H1 (cell line): ENCODE measurements around the gene NDNF. TPM values are rescaled to one million over a fixed set of nuclear protein-coding genes. Genes with fewer than 3 reads are reported as not detected.

Source experiments
- BRCA1 ChIP-seq: IDR thresholded peaks from 2 replicates; pipeline ENCODE4 v1.6.1; 2012; ENCODE audit warnings: low read depth, low read length, improper control_type of control experiment
- CBX5 ChIP-seq: fragments of 300-800, 300-1000 bp; sonication (generic); IDR thresholded peaks from 2 replicates; pipeline ENCODE4 v1.7.1; 2016; ENCODE audit warnings: antibody characterized with exemption, low read length, low read depth
- CHD1 ChIP-seq: IDR thresholded peaks from 2 replicates; pipeline ENCODE4 v1.6.1; 2012; ENCODE audit warnings: low read depth, low read length, improper control_type of control experiment
- CREB1 ChIP-seq: IDR thresholded peaks from 2 replicates; pipeline ENCODE4 v1.6.1; 2012; ENCODE audit warnings: inconsistent platforms
- CTCF ChIP-seq, 3 experiments: IDR thresholded peaks; 1 replicate in 2 of 3; 2 replicates in 1 of 3; pipeline versions ENCODE4 v1.5.1 to v1.6.1; 2011; ENCODE audit warnings: low read length in 3 of 3, mild to moderate bottlenecking in 3 of 3, inconsistent platforms in 2 of 3, low read depth in 1 of 3, moderate library complexity in 1 of 3; ENCODE audit not compliant: insufficient read depth in 1 of 3; ENCODE audit errors: control extremely low read depth in 1 of 3
- KDM1A ChIP-seq: fragments of 200-600, 300-600 bp; sonication (generic); IDR thresholded peaks from 2 replicates; pipeline ENCODE4 v1.7.1; 2016; ENCODE audit warnings: mild to moderate bottlenecking, low read length, borderline replicate concordance
- KDM5A ChIP-seq: fragments of 200-600 bp; IDR thresholded peaks from 2 replicates; pipeline ENCODE4 v1.7.1; 2012; ENCODE audit warnings: mild to moderate bottlenecking, low read length, inconsistent platforms, mixed read lengths
- POLR2A ChIP-seq, 2 experiments: IDR thresholded peaks; 1 replicate in 1 of 2; 2 replicates in 1 of 2; pipeline ENCODE4 v1.6.1; 2011; ENCODE audit warnings: low read depth in 2 of 2, low read length in 2 of 2, mild to moderate bottlenecking in 2 of 2; ENCODE audit errors: control extremely low read depth in 1 of 2
- POLR2AphosphoS5 ChIP-seq: IDR thresholded peaks from 2 replicates; pipeline ENCODE4 v1.6.1; 2011; ENCODE audit warnings: low read depth, low read length
- SIN3A ChIP-seq, 2 experiments: IDR thresholded peaks in 1 of 2; conservative IDR thresholded peaks in 1 of 2; 2 replicates each; pipeline ENCODE4 v1.6.1; 2011 to 2012; ENCODE audit warnings: low read length in 2 of 2, improper control_type of control experiment in 1 of 2, low read depth in 1 of 2, mild to moderate bottlenecking in 1 of 2
- SP2 ChIP-seq: IDR thresholded peaks from 2 replicates; pipeline ENCODE4 v1.6.1; 2012; ENCODE audit warnings: mild to moderate bottlenecking, low read length, inconsistent platforms
- SRF ChIP-seq: IDR thresholded peaks from 2 replicates; pipeline ENCODE4 v1.6.1; 2011; ENCODE audit warnings: mild to moderate bottlenecking, low read depth, low read length, moderate library complexity
- TBP ChIP-seq: IDR thresholded peaks from 2 replicates; pipeline ENCODE4 v1.6.1; 2011; ENCODE audit warnings: low read depth, low read length, improper control_type of control experiment
- YY1 ChIP-seq: IDR thresholded peaks from 2 replicates; pipeline ENCODE4 v1.6.1; 2011; ENCODE audit warnings: low read depth, mild to moderate bottlenecking, low read length
- polyA plus RNA-seq, 7 experiments: library from polyadenylated mRNA; depleted of rRNA in 3 of 7; stranded (reverse) in 5 of 7; unstranded in 2 of 7; fragments of >200 nt in 5 of 7; fragments of 200-250 nt in 2 of 7; gene quantifications; 1 replicate in 5 of 7; 2 replicates in 1 of 7; 4 replicates in 1 of 7; pipeline versions ENCODE4 v1.2.1 to v1.2.3, GENCODE V29; 2011 to 2013; ENCODE audit warnings: missing spikeins in 2 of 7, mixed read lengths in 2 of 7
- total RNA-seq: library from RNA; stranded (reverse); fragmentation: NEBNext Ultra II Directional; extraction: Animal tissue kit (Norgen Biotek cat#: 25700); gene quantifications from 2 replicates; pipeline ENCODE4 v1.2.1, GENCODE V29; 2021
- TF ChIP-seq, protein P1 (sequence below): IDR thresholded peaks from 2 replicates; pipeline ENCODE4 v1.6.1; 2011; ENCODE audit warnings: low read depth, mild to moderate bottlenecking, low read length; ENCODE audit not compliant: insufficient read depth

Gene NDNF
- total and polyA plus RNA-seq, 2 of the 8 experiments (the other 6 are each of a cell fraction or from before 2014, with no cell fraction given): 0.70 to 1.6 TPM

- no peak for TF ChIP-seq TBP
- TF ChIP-seq KDM1A: no peak
- no peak for TF ChIP-seq CBX5
- no peak for TF ChIP-seq CHD1
- TF ChIP-seq, protein P1, sequence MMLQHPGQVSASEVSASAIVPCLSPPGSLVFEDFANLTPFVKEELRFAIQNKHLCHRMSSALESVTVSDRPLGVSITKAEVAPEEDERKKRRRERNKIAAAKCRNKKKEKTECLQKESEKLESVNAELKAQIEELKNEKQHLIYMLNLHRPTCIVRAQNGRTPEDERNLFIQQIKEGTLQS: no peak
- no peak for TF ChIP-seq SIN3A (conservative IDR thresholded peaks at IDR 0.05 in 1 of 2, IDR thresholded peaks at IDR 0.05 in 1 of 2; ENCODE audit: low read depth in 1 of 2, low read length in 2 of 2)
- no peak for TF ChIP-seq CREB1
- no peak for TF ChIP-seq POLR2A (IDR thresholded peaks at IDR 0.05; ENCODE audit: control extremely low read depth in 1 of 2, low read depth in 2 of 2, low read length in 2 of 2)
- TF ChIP-seq SRF: no peak
- TF ChIP-seq CTCF (IDR thresholded peaks at IDR 0.05; ENCODE audit: control extremely low read depth in 1 of 3, insufficient read depth in 1 of 3, low read depth in 1 of 3, low read length in 3 of 3): no peak
- TF ChIP-seq SP2: no peak
- no peak for TF ChIP-seq KDM5A
- no peak for TF ChIP-seq YY1
- TF ChIP-seq BRCA1: no peak
- no peak for TF ChIP-seq POLR2AphosphoS5
- TF ChIP-seq, all 59 proteins: peak for 0
Observed at GRCh38 chr4:121030131-121030530, 42.2 kb downstream of the NDNF start (continued).
